ENCODE data around the gene DNAH3.
"Not testable (repeated sequence)": the region's sequence is repeated elsewhere in the genome, so short reads cannot be mapped to it uniquely, and the experiment has no call there.

DNAH3 gene

DNA sequence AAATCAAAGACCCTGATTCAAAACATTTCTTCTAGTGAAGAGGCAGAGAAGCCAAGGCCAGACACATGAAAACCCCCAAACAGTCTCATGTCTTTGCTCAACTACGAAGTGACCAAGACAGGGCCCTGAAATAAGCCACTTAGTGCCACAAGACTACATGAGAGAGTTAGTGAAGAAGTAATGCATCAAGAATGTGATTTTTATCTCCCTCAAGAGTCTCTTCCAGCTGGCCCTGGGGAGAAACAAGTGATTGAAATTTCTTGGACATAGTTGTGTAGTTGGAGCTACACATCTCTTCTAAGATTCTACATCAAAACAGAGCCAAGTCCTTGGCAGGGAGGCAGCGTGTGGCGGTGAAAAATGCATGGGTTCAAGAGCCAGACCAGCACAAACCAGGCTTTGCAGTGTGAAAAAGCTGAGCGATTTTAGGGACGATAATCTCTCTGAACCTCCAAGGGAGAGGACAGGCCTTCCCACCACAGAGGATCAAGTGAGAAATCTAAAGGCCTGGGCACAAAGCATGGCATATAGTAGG is 219.5 kb downstream of the DNAH3 start:
- no peak for DNase-seq

DNA sequence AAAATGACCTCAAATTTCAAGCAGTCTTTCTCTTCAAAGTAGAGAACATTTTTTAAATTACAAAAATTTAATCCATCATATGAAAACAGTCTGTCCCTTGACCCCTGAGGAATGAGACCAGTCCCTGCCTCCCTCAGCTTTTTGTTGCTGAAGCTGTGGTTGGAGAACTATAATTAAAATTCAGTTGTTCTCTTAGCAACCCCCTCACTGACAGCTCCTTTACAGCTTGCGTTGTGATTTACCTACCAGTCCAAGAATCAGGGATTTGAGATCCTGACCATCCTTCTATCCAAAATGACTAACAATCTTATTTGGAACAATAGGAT is 220.3 kb downstream of the DNAH3 start:
- no peak for DNase-seq

DNA sequence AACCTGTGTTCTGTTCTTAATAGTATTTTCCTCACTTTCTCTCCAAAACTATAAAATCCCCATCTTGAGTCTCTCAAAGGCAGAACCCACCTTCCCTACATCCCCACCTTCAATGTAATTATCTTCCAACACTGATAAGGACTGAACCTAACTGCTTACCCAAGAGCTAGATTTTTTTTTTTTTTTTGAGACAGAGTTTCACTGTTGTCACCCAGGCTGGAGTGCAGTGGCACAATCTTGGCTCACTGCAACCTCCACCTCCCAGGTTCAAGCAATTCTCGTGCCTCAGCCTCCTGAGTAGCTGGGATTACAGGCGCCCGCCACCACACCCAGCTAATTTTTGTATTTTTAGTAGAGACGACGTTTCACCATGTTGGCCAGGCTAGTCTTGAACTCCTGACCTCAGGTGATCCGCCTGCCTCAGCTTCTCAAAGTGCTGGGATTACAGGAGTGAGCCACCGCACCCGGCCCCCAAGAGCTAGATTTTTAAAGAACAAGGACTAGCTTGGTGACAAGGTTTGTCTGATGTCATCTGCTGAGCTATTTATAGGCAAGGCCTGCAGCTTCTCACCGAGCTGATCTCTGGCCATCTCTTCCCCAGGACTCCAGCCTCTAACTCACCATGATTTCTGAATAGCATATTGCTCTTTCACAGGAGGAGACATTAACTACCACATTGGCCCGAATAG is 220.8 kb downstream of the DNAH3 start:
- not testable (repeated sequence) for DNase-seq

DNA sequence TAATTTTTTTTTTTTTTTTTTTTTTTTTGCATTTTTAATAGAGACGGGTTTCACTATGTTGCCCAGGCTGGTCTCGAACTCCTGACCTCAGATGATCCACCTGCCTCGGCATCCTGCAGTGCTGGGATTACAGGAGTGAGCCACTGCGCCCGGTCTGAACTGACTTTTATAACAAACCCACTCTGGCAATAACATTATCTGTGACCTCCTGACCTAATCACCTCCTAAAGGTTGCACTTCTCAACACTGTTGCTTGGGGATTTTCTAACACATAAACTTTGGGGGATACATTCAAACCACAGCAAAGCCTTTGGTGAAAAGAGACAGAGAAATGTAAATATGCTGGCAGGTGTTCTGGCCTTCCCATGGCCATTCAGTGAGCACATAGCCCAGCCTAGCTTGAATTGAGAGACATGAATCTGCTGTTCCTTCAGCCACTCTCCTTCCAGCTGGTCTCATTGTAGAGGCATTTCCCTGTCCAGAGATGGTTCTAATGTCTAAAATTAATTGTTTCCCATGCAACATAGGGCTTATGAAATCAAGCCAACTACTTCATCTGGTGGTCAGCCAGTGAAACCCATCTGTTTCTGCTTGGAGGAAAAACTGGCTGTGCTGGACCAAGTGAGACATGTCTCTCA is 221.8 kb downstream of the DNAH3 start:
- DNase-seq: no peak

DNA sequence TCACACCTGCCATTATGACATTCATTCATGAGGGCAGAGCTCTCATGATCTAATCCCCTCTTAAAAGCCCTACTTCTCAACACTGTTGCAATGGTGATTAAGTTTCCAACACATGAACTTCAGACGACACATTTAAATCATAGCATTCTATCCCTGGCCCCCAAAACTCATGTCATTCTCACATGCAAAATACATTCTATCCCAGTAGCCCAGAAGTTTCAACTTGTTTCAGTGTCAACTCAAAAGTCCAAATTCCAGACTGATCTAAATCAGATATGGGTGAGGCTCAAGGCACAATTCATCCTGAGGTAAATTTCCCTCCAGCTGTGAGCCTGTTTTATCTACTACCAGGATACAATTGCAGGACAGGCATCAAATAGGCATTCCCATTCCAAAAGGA is 224.9 kb downstream of the DNAH3 start:
- no peak for DNase-seq

DNA sequence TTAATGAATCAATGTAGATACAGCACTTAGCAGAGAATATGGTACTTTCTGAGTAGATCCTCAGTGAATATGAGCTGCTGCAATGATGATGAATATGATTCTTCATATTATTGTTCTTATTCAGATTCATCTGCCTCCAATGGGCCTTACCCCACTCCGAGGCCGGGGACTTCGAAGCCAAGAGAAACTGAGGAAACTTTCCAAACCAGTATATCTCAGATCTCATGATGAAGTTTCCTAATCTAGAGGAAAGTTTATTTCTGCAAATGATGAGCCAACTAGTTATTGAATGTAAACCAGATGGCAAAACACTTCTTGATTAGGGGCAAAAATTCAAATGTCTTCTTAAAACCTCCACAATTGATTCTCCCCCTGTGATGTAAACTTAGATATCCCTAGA is 226.8 kb downstream of the DNAH3 start:
- no peak for DNase-seq

DNA sequence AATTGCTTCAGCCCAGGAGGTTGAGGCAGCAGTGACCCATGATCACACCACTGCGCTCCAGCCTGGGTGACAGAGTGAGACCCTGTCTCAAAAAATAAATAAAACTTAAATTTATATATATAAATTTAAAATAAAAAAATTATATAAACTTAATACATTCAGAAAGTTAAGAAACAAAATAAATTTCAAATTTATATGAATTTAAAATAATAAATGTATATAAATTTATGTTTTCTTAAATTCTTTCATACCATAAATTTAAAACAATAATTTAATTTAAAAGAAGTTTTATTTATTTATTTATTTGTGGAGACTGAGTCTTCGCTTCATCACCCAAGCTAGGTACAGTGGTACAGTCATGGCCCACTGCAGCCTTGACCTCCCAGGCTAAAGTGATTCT is 229.8 kb downstream of the DNAH3 start:
- DNase-seq: no peak

DNA sequence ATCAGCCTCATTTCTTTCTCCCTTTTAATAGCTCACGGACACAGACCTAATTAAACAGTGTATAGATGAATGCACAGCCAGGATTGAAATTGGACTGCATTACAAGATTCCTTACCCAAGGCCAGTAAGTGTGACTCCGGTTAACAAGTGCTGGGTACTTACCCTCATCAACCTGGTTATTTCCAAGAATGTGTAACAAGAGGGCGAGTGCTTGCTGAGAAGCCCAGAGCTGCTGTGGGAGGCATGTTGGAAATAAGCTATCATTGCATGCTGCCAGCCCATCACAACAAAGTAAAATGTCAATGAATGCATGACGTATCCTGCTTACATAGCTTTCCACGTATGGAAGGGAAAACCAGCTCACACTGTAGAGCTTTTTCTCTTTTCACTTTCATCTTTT is 230.6 kb downstream of the DNAH3 start:
- DNase-seq: no peak

DNA sequence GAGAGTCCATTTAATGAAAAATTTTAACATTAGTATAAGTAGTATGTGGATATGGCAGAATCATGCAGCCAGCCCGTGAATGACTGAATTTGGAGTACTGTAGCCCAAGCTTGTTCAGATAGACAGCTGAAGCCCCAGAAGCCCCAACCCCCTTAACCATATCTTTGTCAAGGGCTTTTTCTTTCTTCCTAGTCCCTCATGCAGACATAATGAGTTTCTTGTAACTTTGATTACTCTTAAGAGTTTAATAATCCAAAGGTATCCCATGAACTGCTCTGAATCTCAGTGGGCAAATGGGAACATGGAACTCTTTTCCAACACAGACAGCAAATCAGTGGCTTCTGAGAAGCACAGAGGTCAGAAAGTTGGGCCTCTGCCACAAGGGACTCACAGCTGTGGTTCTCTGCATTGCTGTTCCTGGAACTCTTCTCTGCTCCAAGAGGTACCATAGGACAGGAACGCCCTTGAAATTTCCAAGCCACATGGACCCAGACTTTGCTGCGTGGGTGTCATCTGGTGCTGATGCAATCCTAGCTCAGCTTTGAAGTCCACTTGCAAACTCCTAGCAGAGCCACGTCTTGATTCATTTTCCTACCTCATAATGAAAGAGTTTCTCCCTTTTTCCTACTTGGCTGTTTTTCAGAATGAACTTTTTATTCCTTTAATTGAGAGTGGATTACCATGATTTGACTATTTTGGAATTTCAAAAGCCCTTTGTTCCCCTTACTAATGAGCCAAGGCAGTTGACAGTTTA is 232.0 kb downstream of the DNAH3 start:
- DNase-seq: no peak

DNA sequence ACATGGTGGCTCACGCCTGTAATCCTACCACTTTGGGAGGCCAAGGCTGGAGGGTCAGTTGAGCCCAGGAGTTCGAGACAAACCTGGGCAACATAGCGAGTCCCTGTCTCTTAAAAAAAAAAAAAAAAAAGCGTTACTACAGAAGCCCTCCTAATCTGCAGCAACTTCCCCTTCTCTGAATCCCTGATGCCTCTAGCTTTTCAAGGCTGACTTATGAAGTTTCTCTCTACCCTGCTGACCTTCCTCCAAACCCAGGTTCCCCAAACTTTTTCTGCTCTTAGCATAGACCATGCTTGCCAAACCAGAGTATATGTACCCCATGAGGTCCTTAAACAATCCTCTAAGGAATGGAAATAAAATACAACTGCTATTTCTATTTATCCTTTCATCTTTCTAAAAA is 233.7 kb downstream of the DNAH3 start:
- DNase-seq: no peak

DNA sequence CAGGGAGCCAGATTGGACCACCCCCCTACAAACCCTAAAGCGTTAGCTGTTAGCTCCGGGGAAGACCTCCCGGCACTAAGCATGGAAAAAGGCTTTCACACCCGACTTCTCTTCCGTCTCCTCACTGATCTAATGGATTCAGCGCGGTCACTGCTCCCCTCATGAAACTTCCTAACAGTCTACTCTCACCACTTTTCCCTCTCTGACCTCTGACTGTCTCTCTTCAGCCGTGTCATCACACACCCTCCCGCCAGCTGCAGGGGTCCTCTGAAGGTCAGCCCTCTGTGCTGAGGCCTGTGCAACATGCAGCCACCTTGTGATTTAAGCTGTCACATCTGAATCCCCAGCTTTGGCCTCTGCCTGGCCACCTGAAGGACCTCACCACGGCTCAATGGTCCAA is 234.4 kb downstream of the DNAH3 start:
- no peak for DNase-seq

DNA sequence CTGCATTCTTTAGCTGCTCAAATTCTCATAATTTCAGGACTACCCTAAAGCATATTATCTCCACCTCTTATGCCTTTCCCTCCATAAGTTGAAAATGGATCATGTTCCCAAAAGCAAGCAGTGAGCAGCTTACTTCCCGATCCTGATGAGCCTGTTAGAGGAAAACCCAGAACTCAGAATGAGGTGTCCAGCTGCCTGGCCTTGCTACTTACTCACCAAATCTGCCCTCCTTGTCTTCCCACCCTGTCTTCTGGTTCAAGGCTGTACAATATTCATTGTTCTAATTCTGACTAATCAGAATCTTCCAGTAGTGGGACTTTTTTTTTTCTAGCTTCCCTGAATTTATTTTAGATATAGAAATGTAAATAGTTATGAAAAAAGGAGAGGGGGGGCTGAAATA is 239.3 kb downstream of the DNAH3 start:
- DNase-seq: no peak

DNA sequence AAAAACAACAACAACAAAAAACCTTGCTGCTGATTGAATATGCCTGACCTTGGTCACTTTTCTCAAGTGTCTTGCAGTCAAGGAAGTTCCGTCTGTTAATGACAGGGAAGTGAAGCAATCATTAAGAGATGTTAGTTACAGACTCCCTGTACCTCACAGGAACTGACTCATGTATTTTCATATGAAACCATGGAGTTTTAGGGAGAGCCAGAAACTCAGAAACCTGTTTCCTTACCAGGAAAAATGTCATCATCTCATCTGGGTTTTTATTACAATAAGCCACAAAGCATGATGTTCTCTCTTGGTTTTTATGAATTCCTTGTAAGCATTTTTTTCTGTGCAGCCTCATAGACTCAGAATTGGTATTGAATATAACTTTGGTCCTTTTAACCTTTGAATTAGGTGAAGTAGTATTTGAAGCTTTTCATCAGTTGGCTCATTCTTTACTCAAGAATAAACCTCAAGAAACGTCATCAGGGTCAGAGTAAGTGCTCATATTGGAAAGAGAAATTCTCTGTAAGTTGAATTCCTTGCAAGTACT is 239.8 kb downstream of the DNAH3 start:
- DNase-seq: no peak

DNA sequence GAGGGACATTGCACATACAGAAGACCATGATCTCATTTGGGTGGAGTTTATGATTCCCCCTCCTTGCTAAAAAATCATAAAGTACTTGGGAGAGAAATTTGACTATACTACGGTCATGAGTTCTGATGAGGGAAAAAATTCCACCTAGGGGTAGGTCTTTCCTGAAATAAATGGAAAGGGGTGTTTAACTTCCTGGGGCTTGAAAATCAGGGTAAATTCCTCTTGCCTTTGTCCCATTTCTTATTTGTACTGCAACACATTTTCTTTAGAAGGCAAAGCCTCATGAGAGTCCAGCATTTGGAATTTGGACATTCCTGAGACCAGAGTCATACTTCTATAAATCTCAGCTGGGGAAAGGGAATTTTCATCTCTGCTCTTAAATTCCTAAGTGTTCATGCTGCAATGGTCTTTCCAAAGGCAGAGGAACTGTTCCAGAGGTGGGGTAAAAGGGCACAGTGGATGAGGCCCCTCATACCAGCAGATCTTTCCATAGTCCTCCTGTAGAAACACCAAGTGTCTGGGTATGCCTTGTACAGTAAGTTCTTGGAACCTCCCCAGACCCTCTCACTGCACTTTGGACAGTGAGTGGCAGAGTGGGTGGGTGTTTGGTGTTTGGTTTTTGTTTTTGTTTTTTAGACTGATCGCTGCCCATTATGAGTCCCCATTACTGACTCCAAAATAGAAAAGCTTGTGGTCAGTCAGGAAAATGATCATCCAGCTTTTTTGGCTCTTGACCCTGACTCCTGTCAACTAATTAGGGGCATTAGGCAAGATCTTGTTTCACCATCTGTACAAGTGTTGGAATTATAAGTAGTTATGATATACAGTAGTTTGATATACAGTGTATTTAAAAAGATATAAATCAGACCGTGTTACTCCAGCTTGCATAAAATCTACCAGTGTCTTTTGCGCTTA is 244.0 kb downstream of the DNAH3 start:
- DNase-seq: no peak

DNA sequence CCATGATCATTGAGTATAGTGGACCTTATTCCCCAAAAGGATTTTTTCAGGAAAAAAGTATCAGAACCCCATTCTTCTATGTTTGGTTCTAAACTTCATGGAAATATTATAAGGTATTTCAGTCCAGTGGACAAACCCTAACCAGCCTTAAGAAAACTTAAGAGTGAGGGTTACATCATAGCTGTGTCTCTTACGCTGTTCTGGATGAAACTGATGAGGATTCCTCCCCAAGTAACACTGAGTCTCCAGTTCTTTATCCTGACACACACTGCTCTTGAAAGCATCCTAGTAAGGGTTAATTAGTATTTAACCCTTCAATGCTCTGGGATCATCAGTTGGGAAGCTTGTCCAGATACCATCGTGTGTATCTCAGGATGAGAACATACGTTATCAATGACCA is 245.1 kb downstream of the DNAH3 start:
- DNase-seq: no peak

DNA sequence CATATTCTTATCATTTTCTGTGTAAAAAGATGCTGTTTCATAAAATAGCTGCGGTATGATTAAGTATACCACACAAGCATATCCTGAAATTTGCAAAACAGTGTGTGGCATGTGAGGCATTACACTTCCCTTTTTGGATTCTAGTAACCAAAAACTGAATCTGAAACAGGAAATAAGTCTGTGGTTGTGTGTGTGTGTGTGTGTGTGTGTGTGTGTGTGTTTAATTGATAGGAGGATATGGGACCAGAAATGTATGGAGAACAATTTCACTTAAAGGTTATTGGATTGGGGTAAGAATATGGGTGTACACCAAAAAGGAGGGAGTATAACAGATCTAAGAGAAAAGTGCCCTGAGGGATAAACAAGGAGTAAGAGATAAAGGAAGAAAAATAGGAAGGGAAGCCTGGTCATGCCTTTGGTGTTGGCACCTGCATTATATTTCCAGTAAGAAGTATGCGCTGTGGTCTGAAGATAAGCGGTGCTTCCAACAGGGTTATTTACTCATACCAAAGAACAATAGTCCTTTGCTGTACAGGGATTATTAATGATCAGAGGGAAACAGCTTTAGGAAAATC is 246.1 kb downstream of the DNAH3 start:
- no peak for DNase-seq

DNA sequence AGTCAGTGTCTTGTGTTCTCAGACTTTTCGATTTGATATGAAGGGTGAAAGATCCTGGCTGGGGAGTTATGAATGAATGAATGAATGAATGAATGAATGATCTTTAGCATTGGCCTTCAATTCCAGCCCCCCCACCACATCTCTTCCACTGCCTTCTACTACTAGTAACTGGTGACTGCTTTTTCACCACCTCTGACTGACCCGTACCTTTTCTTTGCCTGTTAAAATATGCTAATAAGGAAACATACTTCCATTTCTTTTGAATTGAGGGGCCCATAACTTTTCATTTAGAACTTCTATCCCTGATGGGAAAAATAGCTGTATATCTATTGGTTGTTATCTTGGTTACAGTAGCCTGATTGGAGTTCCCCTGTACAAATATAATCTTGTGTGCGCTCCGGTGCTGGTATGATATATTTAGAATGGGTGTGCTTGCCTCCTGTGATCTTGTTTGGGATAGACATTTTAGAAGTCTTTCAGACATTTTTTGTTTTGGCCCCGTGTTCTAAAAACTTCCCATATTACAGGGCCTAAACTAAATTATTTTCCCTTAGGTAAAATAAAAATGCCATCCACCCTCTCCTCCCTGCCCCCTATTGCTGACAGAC is 246.6 kb downstream of the DNAH3 start:
- no peak for DNase-seq

DNA sequence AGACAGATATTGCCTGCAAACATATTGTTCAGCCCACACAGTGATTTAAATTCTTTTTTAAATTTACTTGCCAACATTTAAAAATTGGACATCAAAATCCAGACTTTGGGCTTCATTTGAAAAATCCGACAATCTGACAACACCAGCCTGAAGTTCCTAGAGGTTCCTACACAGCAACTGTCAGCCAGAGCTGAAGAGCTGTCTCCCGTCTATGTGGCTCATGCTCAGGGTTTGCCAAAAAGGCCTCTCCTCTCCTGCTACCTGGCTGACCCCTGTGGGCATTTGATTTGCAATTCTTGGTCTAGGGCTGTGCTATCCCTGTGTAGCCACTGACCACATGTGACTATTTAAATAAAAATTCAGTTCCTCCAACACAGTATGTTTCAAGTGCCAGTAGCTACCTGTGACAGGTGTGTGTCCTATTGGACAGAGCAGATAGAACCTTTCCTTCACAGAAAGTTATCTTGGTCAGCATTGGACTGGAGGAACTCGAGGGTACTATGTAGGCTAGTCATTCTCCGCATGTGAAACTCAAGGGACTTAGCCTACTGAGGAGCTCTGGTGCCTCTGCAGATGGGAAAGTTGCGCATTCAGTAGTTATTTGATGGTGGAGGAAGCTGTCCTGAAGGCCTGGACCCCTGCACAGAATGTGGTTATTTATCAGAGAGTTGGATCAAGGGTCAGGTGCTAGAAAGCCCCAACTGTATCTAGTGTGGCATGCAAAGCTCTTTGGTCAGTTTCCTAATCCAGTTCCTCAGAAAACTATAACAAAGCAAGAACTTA is 247.3 kb downstream of the DNAH3 start:
- DNase-seq: no peak

DNA sequence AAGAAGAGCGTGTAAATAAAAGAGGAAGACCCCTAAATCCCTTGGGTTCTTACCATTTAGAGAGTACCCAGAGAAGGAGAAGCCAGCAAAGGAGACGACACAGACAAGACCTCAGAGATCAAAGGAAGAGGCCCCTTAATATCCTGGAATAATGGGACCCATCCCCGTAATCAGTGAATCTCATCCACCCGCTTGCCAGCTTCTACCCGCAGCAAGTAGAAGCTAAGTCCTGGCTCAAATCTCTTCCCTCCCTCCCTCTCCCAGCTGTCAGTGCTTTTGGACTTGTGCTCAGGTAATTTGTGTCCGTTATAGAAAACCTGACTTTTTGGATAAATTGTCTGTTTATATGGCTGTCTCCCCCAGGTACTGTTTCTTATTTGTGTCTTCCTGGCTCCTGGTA is 248.2 kb downstream of the DNAH3 start:
- DNase-seq: no peak

DNA sequence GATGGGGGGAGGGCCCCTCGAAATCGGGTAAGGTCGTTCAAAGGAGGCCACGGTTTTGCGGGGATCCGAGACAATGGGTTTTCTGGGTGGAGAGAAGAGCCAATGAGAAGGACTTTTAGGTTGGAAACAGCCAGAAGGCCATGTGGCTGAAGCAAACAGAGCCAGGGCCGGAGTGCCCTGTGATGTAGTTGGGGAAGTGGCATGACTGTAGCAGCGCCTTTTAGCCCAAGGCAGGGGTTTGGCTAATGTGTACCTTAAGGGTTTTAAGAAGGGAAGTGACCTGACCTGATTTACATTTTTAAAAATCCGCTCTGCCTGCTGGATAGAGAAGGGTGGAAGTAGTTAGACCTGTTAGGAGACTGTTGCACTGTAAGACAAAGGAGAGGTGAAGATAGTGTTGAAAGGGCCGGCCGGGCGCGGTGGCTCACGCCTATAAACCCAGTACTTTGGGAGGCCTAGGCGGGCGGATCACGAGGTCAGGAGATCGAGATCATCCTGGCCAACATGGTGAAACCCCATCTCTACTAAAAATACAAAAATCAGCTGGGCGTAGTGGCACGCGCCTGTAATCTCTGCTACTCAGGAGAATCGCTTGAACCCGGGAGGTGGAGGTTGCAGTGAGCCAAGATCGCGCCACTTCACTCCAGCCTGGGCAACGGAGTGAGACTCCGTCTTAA is 249.1 kb downstream of the DNAH3 start:
- DNase-seq: no peak

DNA sequence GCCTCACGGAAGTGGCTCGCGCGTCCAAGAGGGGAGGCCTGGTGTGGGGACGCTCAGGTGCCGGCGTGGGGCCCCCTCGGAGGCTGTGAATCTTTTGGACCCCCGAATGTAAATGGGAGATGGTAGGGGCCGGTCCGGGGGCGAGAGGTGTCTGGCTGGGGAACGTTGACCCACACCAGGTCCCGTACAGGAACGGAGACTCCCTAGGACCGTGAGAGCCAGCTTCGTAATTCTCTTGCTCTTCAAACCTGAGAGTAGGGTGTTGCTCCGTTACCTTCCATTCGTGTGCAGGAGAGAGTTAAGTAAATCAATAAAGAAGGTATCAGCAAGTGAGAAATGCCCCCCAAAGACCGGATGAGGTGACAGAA is 249.6 kb downstream of the DNAH3 start:
- no peak for DNase-seq
